SK-N-SH treated with all-trans-retinoic acid at 6 μM for 48 hours (cell line): ENCODE measurements around the gene NFIX.

ENCODE experiments used
- ZFP30 ChIP-seq: fragments of 450-650 bp; formaldehyde crosslinking; IDR thresholded peaks from 2 replicates; pipeline ENCODE4 v1.5.0; 2022; ENCODE audit warnings: mild to moderate bottlenecking, moderate library complexity
- ZNF565 ChIP-seq: fragments of 450-650 bp; formaldehyde crosslinking; conservative IDR thresholded peaks from 2 replicates; pipeline ENCODE4 v1.5.0; 2020; ENCODE audit warnings: low read depth, mild to moderate bottlenecking, moderate library complexity
- ZNF70 ChIP-seq: fragments of 450-650 bp; formaldehyde crosslinking; IDR thresholded peaks from 2 replicates; pipeline ENCODE4 v1.5.0; 2020; ENCODE audit warnings: mild to moderate bottlenecking, moderate library complexity

DNA sequence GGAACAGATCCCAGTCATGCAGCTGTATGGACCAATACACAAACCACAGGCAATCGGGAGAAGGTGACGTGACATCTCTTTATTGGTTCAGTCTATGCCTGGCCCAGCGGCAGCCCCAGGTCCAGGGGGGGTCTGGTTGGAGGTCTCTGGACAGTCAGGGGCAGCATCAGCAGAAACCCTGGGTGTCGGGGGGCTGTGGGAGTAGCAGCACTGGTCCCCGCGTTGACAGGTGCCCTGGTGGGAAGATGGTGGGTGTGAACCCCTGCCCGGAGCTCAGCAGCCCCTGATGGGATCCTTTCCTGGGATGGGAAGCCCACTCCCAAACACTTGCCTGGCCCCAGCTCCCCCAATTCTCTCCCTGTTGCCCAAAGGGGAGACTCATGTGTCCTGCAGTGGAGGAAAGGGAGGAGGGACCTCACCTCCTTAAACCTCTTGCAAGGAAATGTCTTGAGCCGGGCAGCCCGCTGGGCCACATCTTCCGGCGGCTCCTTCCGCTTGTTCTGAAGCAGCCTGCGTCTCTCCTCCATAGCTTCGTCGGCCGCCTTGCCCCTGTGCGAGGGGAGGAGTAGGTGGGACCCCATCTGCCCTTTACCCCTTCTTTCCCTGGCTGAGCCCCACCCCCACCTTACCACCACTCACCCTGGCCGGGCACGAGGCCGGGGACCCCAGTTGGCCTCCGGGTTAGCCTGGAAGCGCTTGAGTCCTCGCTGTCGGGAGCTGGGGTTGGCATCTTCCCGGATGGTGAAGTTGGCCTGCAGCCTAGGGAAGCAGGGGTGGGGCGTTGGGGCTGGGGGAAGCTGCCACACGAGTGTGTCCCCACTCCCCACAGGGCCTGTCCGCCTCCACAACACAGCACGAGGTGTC is 109.8 kb downstream of the NFIX start:
- TF ChIP-seq ZNF565 (CRISPR knock-in tag), result no peak
- TF ChIP-seq ZNF70 (CRISPR knock-in tag), result no peak
- TF ChIP-seq ZFP30 (CRISPR knock-in tag), result no peak
